ENCODE measurements around the gene EXT2.

The EXT2 gene

GRCh38 chr11:44208976-44209603, 113.6 kb downstream of the EXT2 start:
- DNase-seq, result no peak

GRCh38 chr11:44212128-44212527, 116.7 kb downstream of the EXT2 start:
- DNase-seq, result no peak

- no peak for DNase-seq
Observed at GRCh38 chr11:44213148-44213547, 117.7 kb downstream of the EXT2 start.

GRCh38 chr11:44217432-44217831, 122.0 kb downstream of the EXT2 start:
- no peak for DNase-seq

GRCh38 chr11:44219830-44220796, 124.6 kb downstream of the EXT2 start:
- no peak for DNase-seq

GRCh38 chr11:44221456-44221855, 126.0 kb downstream of the EXT2 start:
- DNase-seq, result no peak

GRCh38 chr11:44221992-44222391, 126.5 kb downstream of the EXT2 start:
- peak; percentile 15 for DNase-seq

GRCh38 chr11:44223238-44223637, 127.8 kb downstream of the EXT2 start:
- DNase-seq, result no peak

GRCh38 chr11:44224867-44225501, 129.5 kb downstream of the EXT2 start:
- DNase-seq, result no peak

GRCh38 chr11:44226490-44226889, 131.0 kb downstream of the EXT2 start:
- DNase-seq, result no peak

GRCh38 chr11:44226945-44227344, 131.5 kb downstream of the EXT2 start:
- DNase-seq, result no peak

GRCh38 chr11:44228379-44228778, 132.9 kb downstream of the EXT2 start:
- DNase-seq, result no peak

GRCh38 chr11:44229098-44229497, 133.6 kb downstream of the EXT2 start:
- no peak for DNase-seq

- DNase-seq, result no peak
Observed at GRCh38 chr11:44229624-44230023, 134.1 kb downstream of the EXT2 start.

- no peak for DNase-seq
Observed at GRCh38 chr11:44235765-44236201, 140.3 kb downstream of the EXT2 start.

- DNase-seq, result no peak
Observed at GRCh38 chr11:44236296-44236695, 140.8 kb downstream of the EXT2 start.

- DNase-seq, result no peak
Observed at GRCh38 chr11:44237156-44237555, 141.7 kb downstream of the EXT2 start.

- DNase-seq, result no peak
Observed at GRCh38 chr11:44241851-44242250, 146.4 kb downstream of the EXT2 start.

- no peak for DNase-seq
Observed at GRCh38 chr11:44243086-44243485, 147.6 kb downstream of the EXT2 start.

GRCh38 chr11:44243595-44244343, 148.3 kb downstream of the EXT2 start:
- no peak for DNase-seq

- no peak for DNase-seq
Observed at GRCh38 chr11:44244639-44245310, 149.3 kb downstream of the EXT2 start.

- DNase-seq, result no peak
Observed at GRCh38 chr11:44246726-44247125, 151.2 kb downstream of the EXT2 start.

Data from KG1 (cell line).